A549 (cell line): ENCODE measurements around the gene KYNU. TPM values are rescaled to one million over a fixed set of nuclear protein-coding genes. Genes with fewer than 3 reads are reported as not detected.

ENCODE experiments used
- ATAC-seq, 2 experiments: fragments of 200-7000 bp in 1 of 2; fragments of >200 bp in 1 of 2; cut with Nextera tagmentation in 1 of 2; cut with Tn5 transposase in 1 of 2; 3 replicates each; pipeline versions ENCODE4 v1.8.0 to v1.9.1; 2018 to 2020; ENCODE audit warnings: mild to moderate bottlenecking in 1 of 2, moderate library complexity in 1 of 2
- CTCF ChIA-PET: fragments of 300-600 bp; sonication (Branson Sonifier 250); formaldehyde crosslinking; extraction: SDS; loops from one replicate; lab custom pipeline; 2021; ENCODE audit warnings: antibody characterized with exemption, inconsistent platforms; lab: Yijun Ruan, JAX
- POLR2A ChIA-PET: fragments of 350-600 bp; formaldehyde crosslinking; extraction: SDS; loops from one replicate; lab custom pipeline; 2021; ENCODE audit warnings: antibody characterized with exemption, inconsistent platforms; lab: Yijun Ruan, JAX
- DNase-seq, 2 experiments: peaks; one replicate each; pipeline versions ENCODE4 v3.0.0 to v3.0.0-alpha.2; 2011 to 2016; ENCODE audit warnings: low read depth in 1 of 2, low spot score in 1 of 2
- FAIRE-seq: peaks from 2 replicates; lab custom pipeline; 2011; peaks lifted over from hg19 to GRCh38; lab: Jason Lieb, UNC
- H3K27ac ChIP-seq, 2 experiments: fragments of >200 bp; sonication (Bioruptor Twin); formaldehyde crosslinking; 3 replicates each; pipeline ENCODE4 v1.5.1; 2016 to 2017
- H3K4me1 ChIP-seq: fragments of >200 bp; sonication (Bioruptor Twin); formaldehyde crosslinking; 3 replicates; pipeline ENCODE4 v1.6.1; 2016
- H3K4me2 ChIP-seq: fragments of >200 bp; sonication (Bioruptor Twin); formaldehyde crosslinking; 3 replicates; pipeline ENCODE4 v1.6.1; 2016
- H3K4me3 ChIP-seq: fragments of >200 bp; sonication (Bioruptor Twin); formaldehyde crosslinking; 3 replicates; pipeline ENCODE4 v1.5.1; 2016
- H3K9me3 ChIP-seq: fragments of >200 bp; sonication (Bioruptor Twin); formaldehyde crosslinking; 3 replicates; pipeline ENCODE4 v1.6.1; 2016
- CBX2 ChIP-seq: fragments of 200-600 bp; sonication (generic); IDR thresholded peaks from 2 replicates; pipeline ENCODE4 v1.6.1; 2016; ENCODE audit warnings: low read depth, mild to moderate bottlenecking, borderline replicate concordance
- CEBPB ChIP-seq, 2 experiments: fragments of >200 bp in 1 of 2; sonication (Bioruptor Twin) in 1 of 2; formaldehyde crosslinking in 1 of 2; IDR thresholded peaks; 2 replicates each; pipeline ENCODE4 v1.6.1; 2012 to 2016
- CHD2 ChIP-seq: fragments of 150-350 bp; IDR thresholded peaks from 2 replicates; pipeline ENCODE4 v1.6.1; 2014; ENCODE audit warnings: low read length; ENCODE audit not compliant: partially characterized antibody
- CHD4 ChIP-seq: fragments of 200-600 bp; sonication (generic); IDR thresholded peaks from 2 replicates; pipeline ENCODE4 v1.6.1; 2016; ENCODE audit warnings: antibody characterized with exemption, mild to moderate bottlenecking, borderline replicate concordance
- EHF ChIP-seq: fragments of 250-450 bp; sonication (Bioruptor Pico); IDR thresholded peaks from 2 replicates; pipeline ENCODE4 v1.5.0; 2020; ENCODE audit warnings: mild to moderate bottlenecking
- GATA3 ChIP-seq: IDR thresholded peaks from 2 replicates; pipeline ENCODE4 v1.6.1; 2012; ENCODE audit warnings: borderline replicate concordance
- HEYL ChIP-seq: fragments of 250-450 bp; sonication (Bioruptor Pico); IDR thresholded peaks from 2 replicates; pipeline ENCODE4 v1.8.0; 2021; ENCODE audit warnings: mild to moderate bottlenecking, moderate library complexity
- HOXB13 ChIP-seq: fragments of 250-450 bp; sonication (Bioruptor Pico); IDR thresholded peaks from 2 replicates; pipeline ENCODE4 v1.5.0; 2020; ENCODE audit warnings: low read depth, mild to moderate bottlenecking, moderate library complexity
- JUNB ChIP-seq: fragments of >200 bp; sonication (Bioruptor Twin); formaldehyde crosslinking; IDR thresholded peaks from 2 replicates; pipeline ENCODE4 v1.6.1; 2016
- MAZ ChIP-seq: fragments of 150-350 bp; IDR thresholded peaks from 2 replicates; pipeline ENCODE4 v1.6.1; 2014; ENCODE audit warnings: antibody characterized with exemption, low read depth, low read length, borderline replicate concordance
- NFE2L2 ChIP-seq: fragments of 150-350 bp; conservative IDR thresholded peaks from 2 replicates; pipeline ENCODE4 v1.6.1; 2014; ENCODE audit warnings: low read length
- POLR2A ChIP-seq: IDR thresholded peaks from 2 replicates; pipeline ENCODE4 v1.6.1; 2012; ENCODE audit warnings: mild to moderate bottlenecking, low read length
- RAD21 ChIP-seq, 2 experiments: fragments of >200 bp in 1 of 2; sonication (Bioruptor Twin) in 1 of 2; formaldehyde crosslinking in 1 of 2; IDR thresholded peaks in 1 of 2; conservative IDR thresholded peaks in 1 of 2; 2 replicates in 1 of 2; 3 replicates in 1 of 2; pipeline ENCODE4 v1.6.1; 2012 to 2018; ENCODE audit warnings: inconsistent platforms in 1 of 2
- SMC3 ChIP-seq: fragments of >200 bp; sonication (Bioruptor Twin); formaldehyde crosslinking; IDR thresholded peaks from 3 replicates; pipeline ENCODE4 v1.6.1; 2018; ENCODE audit warnings: inconsistent platforms
- SREBF2 ChIP-seq: fragments of 450-650 bp; IDR thresholded peaks from 2 replicates; pipeline ENCODE4 v1.6.1; 2014; ENCODE audit warnings: mild to moderate bottlenecking, moderate library complexity
- TP53 ChIP-seq: fragments of 250-450 bp; sonication (Bioruptor Pico); IDR thresholded peaks from 2 replicates; pipeline ENCODE4 v1.5.0; 2021; ENCODE audit warnings: mild to moderate bottlenecking, moderate library complexity
- ZNF302 ChIP-seq: fragments of 250-450 bp; sonication (Bioruptor Pico); IDR thresholded peaks from 2 replicates; pipeline ENCODE4 v1.9.0; 2021; ENCODE audit warnings: inconsistent platforms, mild to moderate bottlenecking, moderate library complexity
- WGBS: methylation state at CpG from one replicate; pipeline ENCODE4 v1.1.6; 2017; ENCODE audit errors: missing lambda C conversion rate; 5-methylcytosine and 5-hydroxymethylcytosine counted together
- polyA plus RNA-seq, 4 experiments: library from polyadenylated mRNA; depleted of rRNA in 3 of 4; stranded (reverse); fragments of >200 nt; fragmentation: RNase III in 1 of 4; extraction: RNeasy Plus Mini Kit Qiagen cat#74134 plus additional on column Dnase treatment in 1 of 4; gene quantifications; 2 replicates in 3 of 4; 3 replicates in 1 of 4; pipeline ENCODE4 v1.2.3, GENCODE V29; 2011 to 2017
- TF ChIP-seq, protein P1 (sequence below): fragments of >200 bp; sonication (Bioruptor Twin); formaldehyde crosslinking; IDR thresholded peaks from 3 replicates; pipeline ENCODE4 v1.6.1; 2016
- TF ChIP-seq, protein P2 (sequence below): fragments of >200 bp; sonication (Bioruptor Twin); formaldehyde crosslinking; IDR thresholded peaks from 3 replicates; pipeline ENCODE4 v1.5.1; 2016
- TF ChIP-seq, protein P3 (sequence below): fragments of 150-350 bp; IDR thresholded peaks from 2 replicates; pipeline ENCODE4 v1.6.1; 2014; ENCODE audit warnings: low read depth, mild to moderate bottlenecking, low read length
- TF ChIP-seq, protein P4 (sequence below): fragments of 450-650 bp; IDR thresholded peaks from 2 replicates; pipeline ENCODE4 v1.6.1; 2014; ENCODE audit warnings: antibody characterized with exemption
- TF ChIP-seq, protein P5 (sequence below): IDR thresholded peaks from 2 replicates; pipeline ENCODE4 v1.6.1; 2012

The KYNU gene
- polyA plus RNA-seq, 2 of the 4 experiments (the other 2 are of a cell fraction), result 302 to 324 TPM

DNA sequence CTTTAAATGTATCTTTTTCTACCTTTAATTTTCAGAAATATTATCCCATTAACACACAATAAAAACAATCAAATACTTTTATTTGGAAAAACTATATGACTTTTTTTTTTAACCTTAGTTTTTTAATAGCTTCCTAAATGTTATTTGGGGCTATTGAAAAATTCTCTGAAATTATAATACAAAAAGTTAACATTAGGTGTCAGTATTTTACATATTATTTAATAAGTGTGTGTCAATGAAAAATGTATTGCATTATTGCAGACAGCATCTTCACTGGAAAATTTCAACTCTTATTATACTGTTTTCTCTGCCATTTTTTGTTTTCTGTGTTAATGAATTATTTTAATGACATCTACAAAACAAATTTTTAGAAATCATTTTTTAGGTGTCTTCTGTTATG lies 200.6 kb downstream of the KYNU start:
- no peaks in the 10 kb centered on the region for H3K4me1 ChIP-seq
- H3K27ac ChIP-seq, result no peak overlapping the region
- TF ChIP-seq, protein P1, sequence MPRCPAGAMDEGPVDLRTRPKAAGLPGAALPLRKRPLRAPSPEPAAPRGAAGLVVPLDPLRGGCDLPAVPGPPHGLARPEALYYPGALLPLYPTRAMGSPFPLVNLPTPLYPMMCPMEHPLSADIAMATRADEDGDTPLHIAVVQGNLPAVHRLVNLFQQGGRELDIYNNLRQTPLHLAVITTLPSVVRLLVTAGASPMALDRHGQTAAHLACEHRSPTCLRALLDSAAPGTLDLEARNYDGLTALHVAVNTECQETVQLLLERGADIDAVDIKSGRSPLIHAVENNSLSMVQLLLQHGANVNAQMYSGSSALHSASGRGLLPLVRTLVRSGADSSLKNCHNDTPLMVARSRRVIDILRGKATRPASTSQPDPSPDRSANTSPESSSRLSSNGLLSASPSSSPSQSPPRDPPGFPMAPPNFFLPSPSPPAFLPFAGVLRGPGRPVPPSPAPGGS, result no peak
- TF ChIP-seq, protein P2, sequence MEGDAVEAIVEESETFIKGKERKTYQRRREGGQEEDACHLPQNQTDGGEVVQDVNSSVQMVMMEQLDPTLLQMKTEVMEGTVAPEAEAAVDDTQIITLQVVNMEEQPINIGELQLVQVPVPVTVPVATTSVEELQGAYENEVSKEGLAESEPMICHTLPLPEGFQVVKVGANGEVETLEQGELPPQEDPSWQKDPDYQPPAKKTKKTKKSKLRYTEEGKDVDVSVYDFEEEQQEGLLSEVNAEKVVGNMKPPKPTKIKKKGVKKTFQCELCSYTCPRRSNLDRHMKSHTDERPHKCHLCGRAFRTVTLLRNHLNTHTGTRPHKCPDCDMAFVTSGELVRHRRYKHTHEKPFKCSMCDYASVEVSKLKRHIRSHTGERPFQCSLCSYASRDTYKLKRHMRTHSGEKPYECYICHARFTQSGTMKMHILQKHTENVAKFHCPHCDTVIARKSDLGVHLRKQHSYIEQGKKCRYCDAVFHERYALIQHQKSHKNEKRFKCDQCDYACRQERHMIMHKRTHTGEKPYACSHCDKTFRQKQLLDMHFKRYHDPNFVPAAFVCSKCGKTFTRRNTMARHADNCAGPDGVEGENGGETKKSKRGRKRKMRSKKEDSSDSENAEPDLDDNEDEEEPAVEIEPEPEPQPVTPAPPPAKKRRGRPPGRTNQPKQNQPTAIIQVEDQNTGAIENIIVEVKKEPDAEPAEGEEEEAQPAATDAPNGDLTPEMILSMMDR, result no peak
- TF ChIP-seq SMC3, result no peak
- TF ChIP-seq HOXB13 (CRISPR knock-in tag), result no peak
- TF ChIP-seq POLR2A, result no peak
- no peak for TF ChIP-seq RAD21 (conservative IDR thresholded peaks at IDR 0.05 in 1 of 2, IDR thresholded peaks at IDR 0.05 in 1 of 2)
- no peak for TF ChIP-seq ZNF302 (CRISPR knock-in tag)
- no peak for TF ChIP-seq HEYL
- TF ChIP-seq CHD4, result no peak
- no peak for TF ChIP-seq TP53 (CRISPR knock-in tag)
- TF ChIP-seq CHD2, result no peak
- TF ChIP-seq MAZ, result no peak
- no peak for TF ChIP-seq NFE2L2
- DNase-seq (no peak), FAIRE-seq (no peak), ATAC-seq (no peak)
- POLR2A ChIA-PET, result no interaction called here
- CTCF ChIA-PET, result interaction anchor here (1.0 kb wide), 1 partner anchor 33 kb away, joined by 3 read pairs; no protein-coding TSS in a partner anchor
- H3K4me3 ChIP-seq, result no peak overlapping the region
- H3K9me3 ChIP-seq, result peaks cover 22% of the 10 kb centered on the region
- no peak overlapping the region for H3K4me2 ChIP-seq

DNA sequence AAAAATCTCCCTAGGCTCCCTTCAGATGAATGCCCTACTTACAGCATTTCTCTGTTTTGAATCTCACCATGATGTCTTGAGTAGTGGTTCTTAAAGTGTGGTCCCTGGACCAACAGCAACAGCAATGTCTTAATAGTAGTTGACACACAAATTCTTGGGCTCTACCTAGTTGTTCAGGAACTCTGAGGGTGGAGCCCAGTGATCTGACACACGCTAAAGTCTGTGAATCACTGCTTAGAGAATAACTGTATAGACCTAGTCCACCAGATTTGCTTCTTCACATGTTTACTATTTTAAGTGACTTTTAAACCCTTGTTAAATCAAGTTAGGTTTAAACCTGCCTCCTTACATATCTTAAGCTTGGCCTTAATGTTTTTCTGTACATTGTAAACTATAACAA lies 204.2 kb downstream of the KYNU start:
- FAIRE-seq (no peak), DNase-seq (no peak), ATAC-seq (no peak)
- Histone ChIP-seq H3K4me1 (no peaks in the 10 kb centered on the region), H3K4me2 (no peak overlapping the region), H3K9me3 (no peaks in the 10 kb centered on the region), H3K4me3 (no peak overlapping the region), H3K27ac (no peak overlapping the region)
- POLR2A ChIA-PET, result no interaction called here
- CTCF ChIA-PET, result interaction anchor here (2.5 kb wide), 1 partner anchor 47 kb away, joined by 8 read pairs; no protein-coding TSS in a partner anchor
- 9% methylated on average over 1 of the region's 1 CpG for WGBS
- TF ChIP-seq NFE2L2 (no peak), MAZ (no peak), SREBF2 (no peak), CBX2 (no peak), GATA3 (no peak), RAD21 (conservative IDR thresholded peaks at IDR 0.05 in 1 of 2, IDR thresholded peaks at IDR 0.05 in 1 of 2) (no peak), JUNB (no peak), EHF (no peak), CEBPB (IDR thresholded peaks at IDR 0.05) (no peak)
- TF ChIP-seq, protein P3, sequence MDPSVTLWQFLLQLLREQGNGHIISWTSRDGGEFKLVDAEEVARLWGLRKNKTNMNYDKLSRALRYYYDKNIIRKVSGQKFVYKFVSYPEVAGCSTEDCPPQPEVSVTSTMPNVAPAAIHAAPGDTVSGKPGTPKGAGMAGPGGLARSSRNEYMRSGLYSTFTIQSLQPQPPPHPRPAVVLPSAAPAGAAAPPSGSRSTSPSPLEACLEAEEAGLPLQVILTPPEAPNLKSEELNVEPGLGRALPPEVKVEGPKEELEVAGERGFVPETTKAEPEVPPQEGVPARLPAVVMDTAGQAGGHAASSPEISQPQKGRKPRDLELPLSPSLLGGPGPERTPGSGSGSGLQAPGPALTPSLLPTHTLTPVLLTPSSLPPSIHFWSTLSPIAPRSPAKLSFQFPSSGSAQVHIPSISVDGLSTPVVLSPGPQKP, result no peak
- TF ChIP-seq, protein P4, sequence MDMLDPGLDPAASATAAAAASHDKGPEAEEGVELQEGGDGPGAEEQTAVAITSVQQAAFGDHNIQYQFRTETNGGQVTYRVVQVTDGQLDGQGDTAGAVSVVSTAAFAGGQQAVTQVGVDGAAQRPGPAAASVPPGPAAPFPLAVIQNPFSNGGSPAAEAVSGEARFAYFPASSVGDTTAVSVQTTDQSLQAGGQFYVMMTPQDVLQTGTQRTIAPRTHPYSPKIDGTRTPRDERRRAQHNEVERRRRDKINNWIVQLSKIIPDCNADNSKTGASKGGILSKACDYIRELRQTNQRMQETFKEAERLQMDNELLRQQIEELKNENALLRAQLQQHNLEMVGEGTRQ, result no peak
- TF ChIP-seq, protein P5, sequence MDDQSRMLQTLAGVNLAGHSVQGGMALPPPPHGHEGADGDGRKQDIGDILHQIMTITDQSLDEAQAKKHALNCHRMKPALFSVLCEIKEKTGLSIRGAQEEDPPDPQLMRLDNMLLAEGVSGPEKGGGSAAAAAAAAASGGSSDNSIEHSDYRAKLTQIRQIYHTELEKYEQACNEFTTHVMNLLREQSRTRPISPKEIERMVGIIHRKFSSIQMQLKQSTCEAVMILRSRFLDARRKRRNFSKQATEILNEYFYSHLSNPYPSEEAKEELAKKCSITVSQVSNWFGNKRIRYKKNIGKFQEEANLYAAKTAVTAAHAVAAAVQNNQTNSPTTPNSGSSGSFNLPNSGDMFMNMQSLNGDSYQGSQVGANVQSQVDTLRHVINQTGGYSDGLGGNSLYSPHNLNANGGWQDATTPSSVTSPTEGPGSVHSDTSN, result no peak
